Effector memory CD4-positive, alpha-beta T cell (primary cell): ENCODE data around the gene NCKAP5.

Experiments used
- DNase-seq, 3 donors: peaks; one replicate each; pipeline ENCODE4 v3.0.0-alpha.2; 2020
- H3K27ac ChIP-seq: 2 replicates; pipeline ENCODE4 v1.7.0; 2013; ENCODE audit warnings: mild to moderate bottlenecking, low read length, moderate library complexity; ENCODE audit not compliant: insufficient read depth, poor library complexity, severe bottlenecking
- H3K27me3 ChIP-seq: replicated peaks from 2 replicates; pipeline ENCODE4 v1.7.0; 2013; ENCODE audit warnings: mild to moderate bottlenecking, low read length; ENCODE audit not compliant: insufficient read depth, control insufficient read depth, poor library complexity, severe bottlenecking
- H3K36me3 ChIP-seq: 2 replicates; pipeline ENCODE4 v1.7.0; 2013; ENCODE audit warnings: mild to moderate bottlenecking, low read length, moderate library complexity; ENCODE audit not compliant: control insufficient read depth, insufficient read depth
- H3K4me1 ChIP-seq: 2 replicates; pipeline ENCODE4 v1.7.0; 2013; ENCODE audit warnings: low read length, mild to moderate bottlenecking; ENCODE audit not compliant: control insufficient read depth, insufficient read depth, poor library complexity, severe bottlenecking
- H3K4me3 ChIP-seq: 2 replicates; pipeline ENCODE4 v1.7.0; 2013; ENCODE audit warnings: low read length, low read depth, mild to moderate bottlenecking; ENCODE audit not compliant: insufficient read depth, poor library complexity, severe bottlenecking
- H3K9me3 ChIP-seq: 2 replicates; pipeline ENCODE4 v1.7.0; 2013; ENCODE audit warnings: mild to moderate bottlenecking, low read length, moderate library complexity; ENCODE audit not compliant: control insufficient read depth

NCKAP5 gene

DNA sequence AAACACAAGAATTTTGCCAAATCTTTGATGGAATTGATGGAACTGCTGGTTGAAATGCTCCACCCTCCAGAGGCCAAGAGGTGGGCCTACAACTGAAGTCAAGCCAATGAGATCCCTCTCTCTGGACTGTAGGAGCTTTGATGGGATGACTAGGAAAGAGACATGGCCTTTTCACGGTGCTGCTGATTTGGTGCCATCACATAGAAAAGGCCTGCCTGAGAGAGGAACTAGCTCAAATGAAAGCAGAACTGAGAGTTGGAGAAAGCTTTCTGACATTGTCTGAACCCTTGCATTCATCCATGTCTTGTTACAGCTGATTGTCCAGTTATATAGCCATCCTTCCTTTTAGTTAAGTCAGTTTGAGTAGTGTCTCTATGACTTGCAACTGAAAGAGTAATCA is 614.5 kb downstream of the NCKAP5 start:
- H3K27me3 ChIP-seq = no peaks in the 10 kb centered on the region
- no peaks in the 10 kb centered on the region for H3K9me3 ChIP-seq
- no peak overlapping the region for H3K4me3 ChIP-seq
- no peak overlapping the region for H3K27ac ChIP-seq
- DNase-seq = no peak
- H3K36me3 ChIP-seq = no peaks in the 10 kb centered on the region
- H3K4me1 ChIP-seq = no peaks in the 10 kb centered on the region

DNA sequence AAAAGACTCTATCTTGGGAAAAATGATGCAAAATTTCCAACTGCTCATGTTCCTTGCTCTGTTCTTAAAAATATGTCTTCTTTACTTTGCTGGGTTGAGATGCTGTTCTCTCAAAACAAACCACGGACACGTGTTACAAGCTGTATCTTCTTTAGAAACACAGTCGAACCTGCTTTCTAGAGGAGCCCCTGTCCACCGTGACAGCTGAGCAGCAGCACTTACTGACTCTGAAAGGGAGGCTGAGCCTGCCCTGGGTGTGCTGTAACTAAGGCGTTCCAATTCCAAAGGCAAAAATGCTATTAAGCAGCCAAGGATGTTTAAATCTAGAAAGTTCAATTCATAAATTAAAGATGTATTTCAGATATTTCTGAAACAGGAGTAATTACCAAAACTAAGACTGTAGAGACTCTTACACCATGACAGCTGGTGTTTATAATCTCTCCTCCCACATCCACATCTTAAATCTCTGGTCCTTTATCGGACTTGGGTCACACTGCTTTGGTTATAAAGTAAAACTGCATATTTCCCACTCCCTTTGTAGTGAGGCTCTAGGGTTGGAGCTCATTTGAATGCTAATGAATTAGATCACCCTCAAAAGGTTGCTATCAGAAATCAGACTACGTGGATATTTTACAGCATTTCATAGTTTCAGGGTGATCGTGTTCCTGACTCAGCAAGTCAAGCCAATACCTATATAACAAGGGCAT is 617.1 kb downstream of the NCKAP5 start:
- Histone ChIP-seq H3K4me3 (no peak overlapping the region), H3K4me1 (no peaks in the 10 kb centered on the region), H3K27ac (no peak overlapping the region), H3K36me3 (no peaks in the 10 kb centered on the region), H3K9me3 (no peaks in the 10 kb centered on the region), H3K27me3 (no peaks in the 10 kb centered on the region)
- DNase-seq = no peak

- Histone ChIP-seq H3K9me3 (no peaks in the 10 kb centered on the region), H3K4me3 (no peak overlapping the region), H3K27ac (no peak overlapping the region), H3K27me3 (no peaks in the 10 kb centered on the region), H3K36me3 (no peaks in the 10 kb centered on the region), H3K4me1 (no peaks in the 10 kb centered on the region)
- no peak for DNase-seq
Observed at GRCh38 chr2:132949108-132949507, 619.2 kb downstream of the NCKAP5 start.

DNA sequence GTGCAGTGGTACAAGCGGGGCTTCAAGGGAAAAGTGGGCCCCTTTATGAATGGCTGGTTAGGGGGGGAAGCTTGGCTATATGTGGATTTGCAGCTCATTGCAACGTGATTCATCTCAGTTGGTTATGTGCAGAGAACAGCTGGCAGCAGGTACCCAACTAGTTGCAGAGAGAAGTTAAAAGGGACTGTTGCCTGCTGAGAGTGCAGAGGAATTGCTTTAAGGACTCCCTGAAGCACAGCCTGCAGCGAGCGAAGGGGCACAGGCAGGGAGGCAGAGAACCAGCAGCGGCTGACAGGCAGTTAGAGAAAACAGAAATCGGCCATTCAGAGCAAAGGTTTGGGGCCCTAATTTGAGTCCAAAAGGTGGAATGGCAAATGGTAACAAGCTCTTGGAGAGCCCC is 620.1 kb downstream of the NCKAP5 start:
- no peaks in the 10 kb centered on the region for H3K9me3 ChIP-seq
- no peaks in the 10 kb centered on the region for H3K36me3 ChIP-seq
- no peaks in the 10 kb centered on the region for H3K4me1 ChIP-seq
- no peak overlapping the region for H3K4me3 ChIP-seq
- no peaks in the 10 kb centered on the region for H3K27me3 ChIP-seq
- DNase-seq = no peak
- no peak overlapping the region for H3K27ac ChIP-seq

DNA sequence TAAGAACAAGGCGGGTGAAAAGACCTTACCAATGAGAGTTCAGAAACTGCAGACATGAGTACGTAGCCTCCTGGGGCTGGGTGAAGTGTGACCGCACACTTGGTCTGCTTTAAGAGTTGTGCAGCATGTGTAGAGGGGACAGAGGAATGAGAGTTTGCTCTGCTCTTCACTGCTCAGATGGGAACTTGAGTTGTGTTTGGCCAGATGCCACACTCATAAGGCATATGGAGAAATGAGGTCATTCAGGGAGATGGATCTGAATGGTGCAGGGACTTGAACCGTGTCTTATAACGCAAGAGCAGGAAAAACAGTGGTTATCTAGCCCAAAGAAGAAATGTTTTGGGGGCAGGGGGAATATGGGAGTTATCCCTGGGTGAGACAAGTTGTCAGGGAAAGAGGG is 624.4 kb downstream of the NCKAP5 start:
- H3K4me1 ChIP-seq = no peaks in the 10 kb centered on the region
- no peaks in the 10 kb centered on the region for H3K36me3 ChIP-seq
- H3K27me3 ChIP-seq = no peaks in the 10 kb centered on the region
- H3K27ac ChIP-seq = no peak overlapping the region
- no peak overlapping the region for H3K4me3 ChIP-seq
- H3K9me3 ChIP-seq = no peaks in the 10 kb centered on the region
- DNase-seq = no peak

DNA sequence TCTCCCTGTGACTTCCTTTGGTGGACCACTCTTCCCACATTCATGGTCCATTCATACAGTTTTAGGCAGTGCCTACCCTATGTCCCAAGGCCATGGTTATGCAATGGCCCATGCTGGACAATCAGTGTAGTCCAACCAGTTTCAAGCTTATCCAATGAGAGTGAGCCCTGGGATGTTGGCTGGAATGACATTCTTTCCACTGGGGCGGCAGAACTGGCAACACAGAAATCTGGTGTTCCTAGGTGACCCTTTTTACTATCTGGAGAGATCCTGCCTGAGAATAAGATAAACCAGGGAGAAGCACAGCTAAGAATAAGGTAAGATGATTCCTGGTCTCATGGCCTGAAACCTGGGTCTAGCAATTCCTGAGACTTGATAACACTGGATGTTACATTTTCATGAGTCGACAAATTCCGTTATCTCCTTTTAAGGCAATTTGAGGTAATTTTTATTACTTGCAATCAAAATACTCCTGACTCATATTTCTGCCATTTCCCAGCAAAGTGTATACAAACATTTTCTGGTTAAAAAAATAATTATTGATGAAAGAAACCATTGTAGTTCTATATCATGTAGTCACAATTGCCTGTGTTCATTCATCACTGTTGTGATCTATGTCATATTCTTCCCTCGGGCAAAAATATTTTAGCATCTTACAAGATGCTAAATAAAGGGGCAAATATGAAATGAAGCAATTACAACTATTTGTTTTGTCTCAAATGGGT is 626.8 kb downstream of the NCKAP5 start:
- no peaks in the 10 kb centered on the region for H3K27me3 ChIP-seq
- H3K36me3 ChIP-seq = no peaks in the 10 kb centered on the region
- H3K27ac ChIP-seq = no peak overlapping the region
- no peaks in the 10 kb centered on the region for H3K9me3 ChIP-seq
- no peaks in the 10 kb centered on the region for H3K4me1 ChIP-seq
- no peak overlapping the region for H3K4me3 ChIP-seq
- no peak for DNase-seq

DNA sequence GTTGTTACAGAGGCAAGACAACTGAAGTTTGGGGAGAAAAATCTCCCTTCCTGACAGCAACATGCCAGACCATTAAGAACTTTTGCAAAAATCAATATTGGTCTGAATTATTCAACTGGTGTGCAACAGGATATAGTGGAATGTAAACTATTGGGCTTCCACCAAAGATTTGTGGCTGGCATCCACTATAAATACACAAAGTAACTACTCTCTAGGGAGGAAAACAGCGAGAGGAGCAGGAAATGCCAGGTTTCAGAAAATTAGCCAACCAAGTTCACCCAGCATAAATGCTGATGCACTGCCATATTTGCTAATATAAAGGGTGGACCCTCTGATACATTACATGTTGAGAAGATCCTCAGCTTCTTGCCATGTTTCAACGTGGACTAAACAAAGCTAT is 630.6 kb downstream of the NCKAP5 start:
- H3K4me3 ChIP-seq = no peak overlapping the region
- H3K36me3 ChIP-seq = no peaks in the 10 kb centered on the region
- no peak for DNase-seq
- H3K4me1 ChIP-seq = no peaks in the 10 kb centered on the region
- H3K27me3 ChIP-seq = no peaks in the 10 kb centered on the region
- H3K9me3 ChIP-seq = no peaks in the 10 kb centered on the region
- no peak overlapping the region for H3K27ac ChIP-seq

DNA sequence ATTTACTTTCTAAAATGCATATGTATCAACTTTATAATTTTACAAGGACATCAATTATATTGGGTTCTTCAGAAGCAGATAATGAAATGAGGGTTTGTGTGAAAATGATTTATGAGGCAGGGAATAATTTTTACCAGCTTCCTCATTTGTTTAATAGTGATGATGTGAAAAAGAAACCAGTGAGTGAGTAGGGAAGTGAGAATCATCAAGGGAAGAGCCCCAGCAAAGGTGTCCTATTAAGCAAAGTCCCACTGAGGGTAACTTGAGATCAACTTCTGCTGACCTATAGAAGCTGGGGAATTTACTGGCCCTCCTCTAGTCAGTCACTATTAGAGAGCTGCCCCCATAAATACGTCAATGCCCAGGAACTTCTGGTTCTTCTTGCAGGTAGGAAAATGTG is 631.5 kb downstream of the NCKAP5 start:
- no peaks in the 10 kb centered on the region for H3K36me3 ChIP-seq
- H3K4me1 ChIP-seq = no peaks in the 10 kb centered on the region
- H3K9me3 ChIP-seq = no peaks in the 10 kb centered on the region
- no peak for DNase-seq
- no peak overlapping the region for H3K4me3 ChIP-seq
- H3K27me3 ChIP-seq = no peaks in the 10 kb centered on the region
- no peak overlapping the region for H3K27ac ChIP-seq

- H3K4me3 ChIP-seq = no peak overlapping the region
- H3K9me3 ChIP-seq = no peaks in the 10 kb centered on the region
- no peak overlapping the region for H3K27ac ChIP-seq
- H3K27me3 ChIP-seq = no peaks in the 10 kb centered on the region
- no peak for DNase-seq
- H3K4me1 ChIP-seq = no peaks in the 10 kb centered on the region
- no peaks in the 10 kb centered on the region for H3K36me3 ChIP-seq
Observed at GRCh38 chr2:132936261-132936660, 632.0 kb downstream of the NCKAP5 start.

GRCh38 chr2:132929786-132930185 is 638.5 kb downstream of the NCKAP5 start:
- no peaks in the 10 kb centered on the region for H3K9me3 ChIP-seq
- H3K27me3 ChIP-seq = no peaks in the 10 kb centered on the region
- H3K4me1 ChIP-seq = no peaks in the 10 kb centered on the region
- no peak overlapping the region for H3K4me3 ChIP-seq
- no peak overlapping the region for H3K27ac ChIP-seq
- H3K36me3 ChIP-seq = no peaks in the 10 kb centered on the region
- DNase-seq = no peak
